ENCODE data around the gene RFX2. TPM values are rescaled to one million over a fixed set of nuclear protein-coding genes. Genes with fewer than 3 reads are reported as not detected.
"Not testable (repeated sequence)": the region's sequence is repeated elsewhere in the genome, so short reads cannot be mapped to it uniquely, and the experiment has no call there.

Gene RFX2
- total RNA-seq, 2 donors from 2014 or later, result 21.7 to 30.3 TPM

- Histone ChIP-seq H3K4me3 (no peak overlapping the region), H3K27ac (no peak overlapping the region), H3K36me3 (no peaks in the 10 kb centered on the region), H3K27me3 (replicated peaks; ENCODE audit: insufficient read depth) (no peaks in the 10 kb centered on the region), H3K4me1 (ENCODE audit: control insufficient read depth in 1 of 2, low read depth in 2 of 2) (peaks cover 20 to 41% of the 10 kb centered on the region in 2 donors), H3K9me3 (no peaks in the 10 kb centered on the region)
- no peak for TF ChIP-seq CTCF (IDR thresholded peaks at IDR 0.05)
- DNase-seq (ENCODE audit: low spot score) (no peak), ATAC-seq (ENCODE audit: insufficient number of reproducible peaks, low FRiP score, low read depth) (no peak)
Measured at GRCh38 chr19:5966941-5967340, 143.4 kb downstream of the RFX2 start.

GRCh38 chr19:5966215-5966614 is 144.1 kb downstream of the RFX2 start:
- H3K4me1 ChIP-seq (ENCODE audit: control insufficient read depth in 1 of 2, low read depth in 2 of 2), result peaks cover 22 to 48% of the 10 kb centered on the region in 2 donors
- no peaks in the 10 kb centered on the region for H3K9me3 ChIP-seq
- TF ChIP-seq CTCF (IDR thresholded peaks at IDR 0.05), result no peak
- no peak overlapping the region for H3K27ac ChIP-seq
- DNase-seq (ENCODE audit: low spot score) (no peak), ATAC-seq (ENCODE audit: insufficient number of reproducible peaks, low FRiP score, low read depth) (no peak)
- no peak overlapping the region for H3K4me3 ChIP-seq
- no peaks in the 10 kb centered on the region for H3K36me3 ChIP-seq
- H3K27me3 ChIP-seq (replicated peaks; ENCODE audit: insufficient read depth), result no peaks in the 10 kb centered on the region

GRCh38 chr19:5964816-5965565 is 145.3 kb downstream of the RFX2 start:
- no peaks in the 10 kb centered on the region for H3K36me3 ChIP-seq
- no peak for DNase-seq (ENCODE audit: low spot score)
- H3K4me1 ChIP-seq (ENCODE audit: control insufficient read depth in 1 of 2, low read depth in 2 of 2), result peaks cover 30 to 60% of the 10 kb centered on the region in 2 donors
- H3K27ac ChIP-seq, result no peak overlapping the region
- ATAC-seq (ENCODE audit: insufficient number of reproducible peaks, low FRiP score, low read depth), result no peak
- no peaks in the 10 kb centered on the region for H3K9me3 ChIP-seq
- no peaks in the 10 kb centered on the region for H3K27me3 ChIP-seq (replicated peaks; ENCODE audit: insufficient read depth)
- no peak overlapping the region for H3K4me3 ChIP-seq
- no peak for TF ChIP-seq CTCF (IDR thresholded peaks at IDR 0.05)

- no peak for TF ChIP-seq CTCF (IDR thresholded peaks at IDR 0.05)
- H3K4me3 ChIP-seq, result no peak overlapping the region
- no peaks in the 10 kb centered on the region for H3K27me3 ChIP-seq (replicated peaks; ENCODE audit: insufficient read depth)
- ATAC-seq (ENCODE audit: insufficient number of reproducible peaks, low FRiP score, low read depth), result no peak
- peaks cover 31 to 70% of the 10 kb centered on the region in 2 donors for H3K4me1 ChIP-seq (ENCODE audit: control insufficient read depth in 1 of 2, low read depth in 2 of 2)
- no peak overlapping the region for H3K27ac ChIP-seq
- no peaks in the 10 kb centered on the region for H3K36me3 ChIP-seq
- no peaks in the 10 kb centered on the region for H3K9me3 ChIP-seq
- DNase-seq (ENCODE audit: low spot score), result no peak
Measured at GRCh38 chr19:5963855-5964254, 146.4 kb downstream of the RFX2 start.

- ATAC-seq (ENCODE audit: insufficient number of reproducible peaks, low FRiP score, low read depth); H3K4me3 ChIP-seq; H3K9me3 ChIP-seq; H3K27me3 ChIP-seq (replicated peaks; ENCODE audit: insufficient read depth); DNase-seq (ENCODE audit: low spot score); H3K36me3 ChIP-seq; H3K27ac ChIP-seq: not testable (repeated sequence)
- H3K4me1 ChIP-seq (ENCODE audit: control insufficient read depth in 1 of 2, low read depth in 2 of 2), result peaks cover 26 to 65% of the 10 kb centered on the region in 2 donors
Measured at GRCh38 chr19:5963259-5963658, 147.0 kb downstream of the RFX2 start.

Data from thoracic aorta (tissue), 2 donors.